Subcutaneous abdominal adipose tissue (tissue), 5 donors: ENCODE data around the gene TMEM266.

Source experiments
- H3K27ac ChIP-seq: one replicate; pipeline ENCODE4 v1.7.0; 2013; ENCODE audit warnings: low read depth, mild to moderate bottlenecking, inconsistent platforms, low read length, moderate library complexity
- H3K27me3 ChIP-seq, 5 donors: one replicate each; pipeline ENCODE4 v1.7.0; 2013; ENCODE audit warnings: low read length in 5 of 5, inconsistent platforms in 1 of 5; ENCODE audit not compliant: control insufficient read depth in 5 of 5, insufficient read depth in 4 of 5
- H3K36me3 ChIP-seq, 5 donors: one replicate each; pipeline ENCODE4 v1.7.0; 2013; ENCODE audit warnings: low read length in 5 of 5; ENCODE audit not compliant: control insufficient read depth in 5 of 5, insufficient read depth in 5 of 5
- H3K4me1 ChIP-seq, 5 donors: one replicate each; pipeline ENCODE4 v1.7.0; 2013; ENCODE audit warnings: low read length in 5 of 5, mild to moderate bottlenecking in 3 of 5, moderate library complexity in 1 of 5; ENCODE audit not compliant: control insufficient read depth in 5 of 5, insufficient read depth in 5 of 5
- H3K4me3 ChIP-seq, 5 donors: one replicate each; pipeline ENCODE4 v1.7.0; 2013; ENCODE audit warnings: low read length in 5 of 5, low read depth in 1 of 5
- H3K9ac ChIP-seq, 5 donors: one replicate each; pipeline ENCODE4 v1.7.0; 2013; ENCODE audit warnings: low read length in 5 of 5, mild to moderate bottlenecking in 4 of 5, moderate library complexity in 3 of 5
- H3K9me3 ChIP-seq, 5 donors: one replicate each; pipeline ENCODE4 v1.7.0; 2013; ENCODE audit warnings: low read length in 5 of 5; ENCODE audit not compliant: control insufficient read depth in 5 of 5
- donor health status: healthy.
- donor health status: healthy.
- donor health status: healthy.
- donor health status: healthy.
- donor health status: healthy.

The TMEM266 gene

GRCh38 chr15:76117181-76117580 lies 57.4 kb downstream of the TMEM266 start:
- Histone ChIP-seq H3K27ac (no peak overlapping the region), H3K4me3 (no peak overlapping the region)

GRCh38 chr15:76118767-76119166 lies 59.0 kb downstream of the TMEM266 start:
- no peaks in the 10 kb centered on the region for H3K36me3 ChIP-seq
- no peak overlapping the region for H3K9ac ChIP-seq
- no peak overlapping the region for H3K4me3 ChIP-seq
- peaks cover 3 to 11% (median 6%) of the 10 kb centered on the region in 5 donors for H3K27me3 ChIP-seq
- H3K9me3 ChIP-seq = no peaks in the 10 kb centered on the region
- no peaks in the 10 kb centered on the region for H3K4me1 ChIP-seq
- no peak overlapping the region for H3K27ac ChIP-seq

More at GRCh38 chr15:76117181-76117580, 57.4 kb downstream of the TMEM266 start:
- Histone ChIP-seq H3K9me3 (no peaks in the 10 kb centered on the region), H3K9ac (no peak overlapping the region), H3K36me3 (no peaks in the 10 kb centered on the region), H3K4me1 (no peaks in the 10 kb centered on the region), H3K27me3 (peaks cover 3 to 11% (median 9%) of the 10 kb centered on the region in 5 donors)

- Histone ChIP-seq H3K27ac (no peak overlapping the region), H3K4me1 (no peaks in the 10 kb centered on the region), H3K9ac (no peak overlapping the region), H3K4me3 (no peak overlapping the region), H3K36me3 (no peaks in the 10 kb centered on the region), H3K9me3 (peaks cover 0 to 8% (median 3%) of the 10 kb centered on the region in 5 donors), H3K27me3 (peaks cover 0 to 3% (median under 1%) of the 10 kb centered on the region in 5 donors)
These were observed 63.2 kb downstream of the TMEM266 start for GRCh38 chr15:76123031-76123430.

- H3K27me3 ChIP-seq = peaks cover 0 to 8% (median 0%) of the 10 kb centered on the region in 5 donors
- peaks cover 0 to 8% (median 3%) of the 10 kb centered on the region in 5 donors for H3K9me3 ChIP-seq
- no peak overlapping the region for H3K9ac ChIP-seq
- H3K4me1 ChIP-seq = no peaks in the 10 kb centered on the region
- H3K36me3 ChIP-seq = no peaks in the 10 kb centered on the region
- no peak overlapping the region for H3K4me3 ChIP-seq
- H3K27ac ChIP-seq = no peak overlapping the region
These were observed 67.4 kb downstream of the TMEM266 start for GRCh38 chr15:76127169-76127568.

- peaks cover 0 to 8% (median 0%) of the 10 kb centered on the region in 5 donors for H3K27me3 ChIP-seq
- no peak overlapping the region for H3K4me3 ChIP-seq
- no peaks in the 10 kb centered on the region for H3K36me3 ChIP-seq
- no peak overlapping the region for H3K9ac ChIP-seq
- H3K4me1 ChIP-seq = no peaks in the 10 kb centered on the region
- no peak overlapping the region for H3K27ac ChIP-seq
- H3K9me3 ChIP-seq = peaks cover 0 to 8% (median 3%) of the 10 kb centered on the region in 5 donors
These were observed 68.1 kb downstream of the TMEM266 start for GRCh38 chr15:76127880-76128279.

GRCh38 chr15:76134537-76134936 lies 74.8 kb downstream of the TMEM266 start:
- Histone ChIP-seq H3K4me3 (no peak overlapping the region), H3K9ac (no peak overlapping the region), H3K27ac (no peak overlapping the region), H3K36me3 (no peaks in the 10 kb centered on the region), H3K27me3 (peaks cover 0 to 2% (median 0%) of the 10 kb centered on the region in 5 donors), H3K4me1 (peaks cover 0 to 5% (median 3%) of the 10 kb centered on the region in 5 donors), H3K9me3 (no peaks in the 10 kb centered on the region)

GRCh38 chr15:76135516-76135915 lies 75.7 kb downstream of the TMEM266 start:
- H3K9ac ChIP-seq = no peak overlapping the region
- peaks cover 0 to 3% (median 2%) of the 10 kb centered on the region in 5 donors for H3K27me3 ChIP-seq
- no peaks in the 10 kb centered on the region for H3K36me3 ChIP-seq
- H3K4me1 ChIP-seq = peaks cover 0 to 15% (median 12%) of the 10 kb centered on the region in 5 donors
- no peak overlapping the region for H3K4me3 ChIP-seq
- H3K9me3 ChIP-seq = no peaks in the 10 kb centered on the region
- no peak overlapping the region for H3K27ac ChIP-seq

GRCh38 chr15:76138436-76138835 lies 78.7 kb downstream of the TMEM266 start:
- no peak overlapping the region for H3K27ac ChIP-seq
- H3K4me1 ChIP-seq = peaks cover 0 to 17% (median 12%) of the 10 kb centered on the region in 5 donors
- H3K27me3 ChIP-seq = peaks cover 0 to 6% (median 2%) of the 10 kb centered on the region in 5 donors
- no peak overlapping the region for H3K4me3 ChIP-seq
- H3K36me3 ChIP-seq = no peaks in the 10 kb centered on the region
- no peak overlapping the region for H3K9ac ChIP-seq
- H3K9me3 ChIP-seq = no peaks in the 10 kb centered on the region

- Histone ChIP-seq H3K27me3 (peaks cover 0 to 10% (median 7%) of the 10 kb centered on the region in 5 donors), H3K9me3 (no peaks in the 10 kb centered on the region), H3K9ac (peak overlapping the region in 2 of 5 donors; percentile 17 to 35), H3K36me3 (no peaks in the 10 kb centered on the region), H3K4me3 (peak overlapping the region in 4 of 5 donors; percentile 42 to 46 (median 44)), H3K4me1 (peaks cover 0 to 17% (median 12%) of the 10 kb centered on the region in 5 donors), H3K27ac (no peak overlapping the region)
These were observed 79.7 kb downstream of the TMEM266 start for GRCh38 chr15:76139368-76140073.

- Histone ChIP-seq H3K27me3 (peaks cover 0 to 10% (median 7%) of the 10 kb centered on the region in 5 donors), H3K9me3 (no peaks in the 10 kb centered on the region), H3K4me3 (peak overlapping the region in 4 of 5 donors; percentile 42 to 46 (median 44)), H3K36me3 (no peaks in the 10 kb centered on the region), H3K4me1 (peaks cover 0 to 17% (median 14%) of the 10 kb centered on the region in 5 donors), H3K27ac (no peak overlapping the region), H3K9ac (peak overlapping the region in 2 of 5 donors; percentile 17 to 35)
These were observed 80.3 kb downstream of the TMEM266 start for GRCh38 chr15:76140074-76140464.
